ENCODE results near the gene MYMK.

DNA sequence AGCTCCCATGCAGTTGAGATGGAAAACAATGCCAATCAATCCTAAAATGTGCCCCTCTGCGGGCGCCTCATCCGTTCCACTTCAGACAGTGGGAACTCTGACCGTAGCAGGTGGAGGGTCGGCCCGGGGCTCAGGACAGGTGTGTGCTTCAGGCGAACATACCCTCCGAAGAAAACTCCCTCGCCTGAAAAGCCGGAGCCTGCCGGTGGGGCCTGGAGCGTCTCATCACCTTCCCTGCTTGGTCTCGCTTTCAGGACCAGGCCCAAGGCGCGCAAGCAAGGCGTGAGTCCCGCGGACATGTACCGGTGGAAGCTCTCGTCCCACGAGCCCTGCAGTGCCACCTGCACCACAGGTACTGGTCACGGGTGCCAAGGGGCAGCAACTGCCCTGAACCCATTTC is 36.2 kb upstream of the MYMK start:
- TF ChIP-seq POLR2A (IDR thresholded peaks at IDR 0.05; ENCODE audit: low read length) (no peak), GATA1 (IDR thresholded peaks at IDR 0.05; ENCODE audit: low read depth, low read length) (no peak)
